ENCODE results near the gene BEND2. TPM values are rescaled to one million over a fixed set of nuclear protein-coding genes. Genes with fewer than 3 reads are reported as not detected.

Gene BEND2
- polyA plus RNA-seq, 1 donor from 2014 or later, result not detected

DNA sequence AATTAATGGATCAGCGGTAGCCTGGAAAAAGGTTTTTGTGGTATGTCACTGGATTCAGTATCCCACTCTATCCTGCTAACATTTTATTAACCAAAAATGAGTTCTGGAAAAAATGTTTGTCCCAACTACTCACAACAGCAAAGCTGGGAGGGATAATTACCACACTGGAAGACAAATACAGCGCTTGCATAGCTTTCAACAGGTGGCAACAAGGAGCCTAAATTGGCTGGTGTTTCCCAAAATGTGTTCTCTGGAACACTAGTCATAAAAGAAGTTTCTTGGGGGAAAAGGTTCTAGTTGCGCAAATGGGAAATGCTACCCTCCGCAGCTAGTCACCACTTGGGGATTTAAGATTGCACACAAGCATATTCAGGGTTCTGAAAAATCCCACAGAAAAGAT, 54.6 kb downstream of the BEND2 start:
- Histone ChIP-seq H3K36me3 (ENCODE audit: insufficient read depth, low read length) (no peaks in the 10 kb centered on the region), H3K27ac (ENCODE audit: low read length) (no peak overlapping the region), H3K27me3 (ENCODE audit: insufficient read depth, low read depth, low read length) (no peaks in the 10 kb centered on the region), H2AFZ (ENCODE audit: low read depth, low read length) (no peak overlapping the region), H4K20me1 (ENCODE audit: insufficient read depth) (no peaks in the 10 kb centered on the region), H3K9me2 (ENCODE audit: insufficient read depth, low read length) (no peaks in the 10 kb centered on the region), H3K79me2 (replicated peaks; ENCODE audit: insufficient read depth, low read length) (no peaks in the 10 kb centered on the region), H3K9me3 (ENCODE audit: low read length) (no peaks in the 10 kb centered on the region), H3F3A (ENCODE audit: insufficient read depth, low read length, poor library complexity, severe bottlenecking) (no peaks in the 10 kb centered on the region), H3K9ac (ENCODE audit: low read length) (no peak overlapping the region), H3K4me2 (ENCODE audit: low read length) (no peak overlapping the region), H3K4me3 (ENCODE audit: low read length) (no peak overlapping the region)
- TF ChIP-seq MXI1 (conservative IDR thresholded peaks at IDR 0.05; ENCODE audit: poor library complexity, severe bottlenecking), result no peak
- TF ChIP-seq POLR2AphosphoS5 (IDR thresholded peaks at IDR 0.05), result no peak
- TF ChIP-seq, protein P1, sequence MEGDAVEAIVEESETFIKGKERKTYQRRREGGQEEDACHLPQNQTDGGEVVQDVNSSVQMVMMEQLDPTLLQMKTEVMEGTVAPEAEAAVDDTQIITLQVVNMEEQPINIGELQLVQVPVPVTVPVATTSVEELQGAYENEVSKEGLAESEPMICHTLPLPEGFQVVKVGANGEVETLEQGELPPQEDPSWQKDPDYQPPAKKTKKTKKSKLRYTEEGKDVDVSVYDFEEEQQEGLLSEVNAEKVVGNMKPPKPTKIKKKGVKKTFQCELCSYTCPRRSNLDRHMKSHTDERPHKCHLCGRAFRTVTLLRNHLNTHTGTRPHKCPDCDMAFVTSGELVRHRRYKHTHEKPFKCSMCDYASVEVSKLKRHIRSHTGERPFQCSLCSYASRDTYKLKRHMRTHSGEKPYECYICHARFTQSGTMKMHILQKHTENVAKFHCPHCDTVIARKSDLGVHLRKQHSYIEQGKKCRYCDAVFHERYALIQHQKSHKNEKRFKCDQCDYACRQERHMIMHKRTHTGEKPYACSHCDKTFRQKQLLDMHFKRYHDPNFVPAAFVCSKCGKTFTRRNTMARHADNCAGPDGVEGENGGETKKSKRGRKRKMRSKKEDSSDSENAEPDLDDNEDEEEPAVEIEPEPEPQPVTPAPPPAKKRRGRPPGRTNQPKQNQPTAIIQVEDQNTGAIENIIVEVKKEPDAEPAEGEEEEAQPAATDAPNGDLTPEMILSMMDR (IDR thresholded peaks at IDR 0.05; ENCODE audit: poor library complexity, severe bottlenecking), result no peak
- no peak for TF ChIP-seq RAD21 (conservative IDR thresholded peaks at IDR 0.05)

DNA sequence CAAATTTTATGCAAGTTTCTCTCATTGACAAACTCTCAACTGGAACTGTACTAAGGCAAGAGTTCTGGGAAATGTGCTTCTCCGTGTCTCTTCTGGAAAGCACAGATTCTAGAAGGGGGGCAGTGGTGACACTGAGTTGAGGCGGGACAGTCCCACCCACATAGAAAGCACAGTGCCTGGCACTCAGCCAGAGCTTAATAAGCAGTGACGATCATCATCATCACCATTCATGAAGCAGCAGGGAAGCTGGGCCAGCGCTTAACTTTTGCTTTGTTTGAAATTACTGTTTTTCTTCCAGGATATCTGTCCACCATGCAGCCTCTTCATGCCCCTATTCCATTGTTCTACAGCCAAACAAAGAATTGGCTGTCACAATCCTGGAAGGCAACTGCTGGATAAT, 60.3 kb downstream of the BEND2 start:
- Histone ChIP-seq H3K79me2 (replicated peaks; ENCODE audit: insufficient read depth, low read length) (no peaks in the 10 kb centered on the region), H3K36me3 (ENCODE audit: insufficient read depth, low read length) (no peaks in the 10 kb centered on the region), H3K27ac (ENCODE audit: low read length) (no peak overlapping the region), H2AFZ (ENCODE audit: low read depth, low read length) (no peak overlapping the region), H3K4me2 (ENCODE audit: low read length) (no peak overlapping the region), H3K9me3 (ENCODE audit: low read length) (no peaks in the 10 kb centered on the region), H3K9ac (ENCODE audit: low read length) (no peak overlapping the region), H3K9me2 (ENCODE audit: insufficient read depth, low read length) (no peaks in the 10 kb centered on the region), H3K27me3 (ENCODE audit: insufficient read depth, low read depth, low read length) (no peaks in the 10 kb centered on the region), H3K4me3 (ENCODE audit: low read length) (no peak overlapping the region), H4K20me1 (ENCODE audit: insufficient read depth) (no peaks in the 10 kb centered on the region), H3F3A (ENCODE audit: insufficient read depth, low read length, poor library complexity, severe bottlenecking) (no peaks in the 10 kb centered on the region)
- TF ChIP-seq, protein P1 (IDR thresholded peaks at IDR 0.05; ENCODE audit: poor library complexity, severe bottlenecking), result no peak
- TF ChIP-seq SMC3 (conservative IDR thresholded peaks at IDR 0.05; ENCODE audit: poor library complexity) (no peak), EZH2 (IDR thresholded peaks at IDR 0.05; ENCODE audit: borderline replicate concordance, insufficient read depth, low read length, poor library complexity, severe bottlenecking) (no peak), EP300 (conservative IDR thresholded peaks at IDR 0.05; ENCODE audit: poor library complexity, severe bottlenecking) (no peak), TAF1 (IDR thresholded peaks at IDR 0.05; ENCODE audit: low read depth) (no peak), RAD21 (conservative IDR thresholded peaks at IDR 0.05) (no peak), POLR2AphosphoS5 (IDR thresholded peaks at IDR 0.05) (no peak), MXI1 (conservative IDR thresholded peaks at IDR 0.05; ENCODE audit: poor library complexity, severe bottlenecking) (no peak)
- TF ChIP-seq, protein P2, sequence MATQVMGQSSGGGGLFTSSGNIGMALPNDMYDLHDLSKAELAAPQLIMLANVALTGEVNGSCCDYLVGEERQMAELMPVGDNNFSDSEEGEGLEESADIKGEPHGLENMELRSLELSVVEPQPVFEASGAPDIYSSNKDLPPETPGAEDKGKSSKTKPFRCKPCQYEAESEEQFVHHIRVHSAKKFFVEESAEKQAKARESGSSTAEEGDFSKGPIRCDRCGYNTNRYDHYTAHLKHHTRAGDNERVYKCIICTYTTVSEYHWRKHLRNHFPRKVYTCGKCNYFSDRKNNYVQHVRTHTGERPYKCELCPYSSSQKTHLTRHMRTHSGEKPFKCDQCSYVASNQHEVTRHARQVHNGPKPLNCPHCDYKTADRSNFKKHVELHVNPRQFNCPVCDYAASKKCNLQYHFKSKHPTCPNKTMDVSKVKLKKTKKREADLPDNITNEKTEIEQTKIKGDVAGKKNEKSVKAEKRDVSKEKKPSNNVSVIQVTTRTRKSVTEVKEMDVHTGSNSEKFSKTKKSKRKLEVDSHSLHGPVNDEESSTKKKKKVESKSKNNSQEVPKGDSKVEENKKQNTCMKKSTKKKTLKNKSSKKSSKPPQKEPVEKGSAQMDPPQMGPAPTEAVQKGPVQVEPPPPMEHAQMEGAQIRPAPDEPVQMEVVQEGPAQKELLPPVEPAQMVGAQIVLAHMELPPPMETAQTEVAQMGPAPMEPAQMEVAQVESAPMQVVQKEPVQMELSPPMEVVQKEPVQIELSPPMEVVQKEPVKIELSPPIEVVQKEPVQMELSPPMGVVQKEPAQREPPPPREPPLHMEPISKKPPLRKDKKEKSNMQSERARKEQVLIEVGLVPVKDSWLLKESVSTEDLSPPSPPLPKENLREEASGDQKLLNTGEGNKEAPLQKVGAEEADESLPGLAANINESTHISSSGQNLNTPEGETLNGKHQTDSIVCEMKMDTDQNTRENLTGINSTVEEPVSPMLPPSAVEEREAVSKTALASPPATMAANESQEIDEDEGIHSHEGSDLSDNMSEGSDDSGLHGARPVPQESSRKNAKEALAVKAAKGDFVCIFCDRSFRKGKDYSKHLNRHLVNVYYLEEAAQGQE (IDR thresholded peaks at IDR 0.05; ENCODE audit: borderline replicate concordance), result no peak
